NCI-H748 treated with DMSO at 0.1 percent for 48 hours (cell line): ENCODE data around the gene DPF1.

Experiments
- DNase-seq: peaks from one replicate; lab custom pipeline; 2025; lab: John Stamatoyannopoulos, UW

The DPF1 gene

GRCh38 chr19:38197937-38198704, 25.9 kb downstream of the DPF1 start:
- no peak for DNase-seq

DNA sequence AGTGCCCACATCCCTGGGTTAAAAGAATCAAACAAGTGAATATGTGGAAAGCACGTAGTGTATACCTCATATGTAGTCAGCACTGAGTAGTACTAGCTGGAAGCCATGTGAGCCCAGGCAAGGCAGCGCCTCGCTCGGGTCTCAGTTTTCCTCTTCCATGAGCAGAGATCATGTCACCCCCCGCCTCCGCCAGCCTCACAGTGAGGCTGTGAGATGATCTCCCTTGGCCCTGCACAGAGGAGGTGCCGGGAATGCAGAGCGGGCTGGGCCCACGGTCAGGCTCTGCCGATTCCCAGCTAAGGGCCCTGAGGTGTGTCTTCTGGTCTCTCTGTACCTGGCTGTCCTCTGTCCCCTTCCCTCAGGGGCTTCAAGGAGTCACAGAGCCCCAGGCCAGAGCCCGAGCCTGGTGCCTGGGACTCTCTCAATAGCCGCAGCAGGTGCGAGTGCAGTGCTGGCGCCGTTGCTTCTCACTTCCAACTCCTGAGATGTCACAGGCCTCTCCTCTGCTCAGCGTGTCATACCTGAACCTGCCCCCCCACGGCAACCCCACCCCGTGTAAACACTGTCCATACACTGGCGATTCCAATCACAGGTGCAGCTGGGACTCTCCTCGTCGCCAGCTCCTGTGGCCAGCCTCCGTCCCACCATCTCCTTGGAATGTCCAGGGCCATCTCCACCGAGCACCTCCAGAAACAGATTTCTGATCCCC, 26.9 kb downstream of the DPF1 start:
- DNase-seq: no peak

- no peak for DNase-seq
Observed at GRCh38 chr19:38196245-38196837, 27.7 kb downstream of the DPF1 start.

DNA sequence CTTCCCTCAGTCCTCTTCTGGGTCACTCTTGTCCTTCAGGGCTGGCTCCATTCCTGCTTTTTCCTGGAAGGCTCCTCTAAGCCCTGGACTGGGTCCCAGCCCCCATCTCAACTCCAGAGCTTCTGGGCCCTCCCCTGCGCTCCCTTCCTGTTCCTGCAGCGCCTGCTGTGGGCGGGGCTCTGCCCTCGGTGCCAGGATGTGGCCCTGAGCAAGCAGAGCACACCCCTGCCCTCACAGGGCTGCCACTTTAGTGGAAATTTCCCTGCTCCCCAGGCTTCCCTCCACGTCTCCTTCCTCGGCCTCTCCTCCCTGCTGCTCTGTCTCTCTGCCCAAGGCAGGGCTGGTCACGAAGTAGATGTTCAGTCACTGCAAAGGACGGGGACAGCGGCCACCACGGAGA, 28.8 kb downstream of the DPF1 start:
- no peak for DNase-seq

DNA sequence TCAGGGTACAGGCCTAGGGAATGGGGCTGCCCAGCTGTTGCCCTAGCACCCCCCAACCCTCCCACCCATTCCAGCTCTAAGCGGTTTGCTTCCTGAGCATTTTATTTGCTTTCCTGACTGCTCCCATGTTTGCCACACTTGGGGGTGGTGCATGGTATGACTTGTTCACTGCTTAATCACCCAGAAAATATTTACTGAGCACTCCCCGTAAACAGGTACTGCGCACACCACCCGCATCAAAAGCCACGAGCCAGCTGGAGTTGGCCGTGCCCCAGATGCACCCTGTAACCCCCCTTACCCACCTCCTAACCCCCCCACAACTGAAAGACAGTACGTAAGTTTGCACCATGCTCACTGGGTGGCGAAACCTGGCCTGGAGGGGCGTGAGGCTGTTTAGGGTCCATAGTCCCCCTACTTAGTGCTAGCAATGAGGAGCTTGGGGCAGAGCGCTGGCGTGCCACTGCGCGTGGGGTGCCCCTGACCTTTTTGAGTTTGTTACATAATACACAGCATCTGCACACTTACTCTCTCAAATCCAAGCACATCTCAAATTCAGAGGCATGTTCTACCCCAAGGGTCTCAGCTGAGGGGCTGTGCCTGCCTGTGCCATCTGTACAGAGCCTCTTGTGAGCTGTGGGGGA, 29.8 kb downstream of the DPF1 start:
- DNase-seq: no peak

GRCh38 chr19:38193445-38193844, 30.6 kb downstream of the DPF1 start:
- DNase-seq: no peak

DNA sequence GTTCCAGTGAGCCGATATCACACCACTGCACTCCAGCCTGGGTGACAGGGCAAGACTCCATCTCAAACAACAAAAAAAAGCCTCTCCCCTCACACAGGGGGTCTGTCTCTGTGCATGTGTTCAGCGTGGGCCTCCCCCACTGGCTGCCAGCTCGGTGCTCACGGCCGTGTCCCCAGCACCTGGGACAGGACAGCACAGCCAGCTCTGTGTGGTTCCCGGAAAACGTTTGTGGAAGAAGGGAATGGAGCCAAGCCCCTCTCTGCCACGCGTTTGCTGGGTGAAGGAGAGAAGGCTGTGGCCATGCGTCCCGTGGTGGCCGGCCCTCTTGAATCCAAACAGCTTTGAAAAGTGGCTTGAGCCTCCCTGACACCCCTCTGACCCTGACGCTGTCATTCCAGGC, 32.3 kb downstream of the DPF1 start:
- no peak for DNase-seq

DNA sequence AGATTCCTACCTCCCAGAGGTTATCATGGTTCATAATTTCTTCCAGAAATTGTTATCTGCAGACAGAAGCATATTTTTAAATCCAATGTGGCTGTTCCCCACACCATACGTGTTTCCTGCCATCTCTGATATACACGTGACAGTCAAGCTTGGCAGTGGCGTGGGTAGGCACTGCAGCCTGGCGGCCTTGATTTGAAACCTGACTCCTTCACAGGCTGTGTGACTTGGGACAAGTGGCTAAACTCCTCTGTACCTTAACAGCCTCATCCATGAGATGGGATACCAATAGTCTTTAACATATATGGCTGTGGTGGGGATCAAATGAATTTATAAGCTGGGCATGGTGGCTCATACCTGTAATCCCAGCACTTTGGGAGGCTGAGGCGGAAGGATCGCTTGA, 33.2 kb downstream of the DPF1 start:
- DNase-seq: no peak

DNA sequence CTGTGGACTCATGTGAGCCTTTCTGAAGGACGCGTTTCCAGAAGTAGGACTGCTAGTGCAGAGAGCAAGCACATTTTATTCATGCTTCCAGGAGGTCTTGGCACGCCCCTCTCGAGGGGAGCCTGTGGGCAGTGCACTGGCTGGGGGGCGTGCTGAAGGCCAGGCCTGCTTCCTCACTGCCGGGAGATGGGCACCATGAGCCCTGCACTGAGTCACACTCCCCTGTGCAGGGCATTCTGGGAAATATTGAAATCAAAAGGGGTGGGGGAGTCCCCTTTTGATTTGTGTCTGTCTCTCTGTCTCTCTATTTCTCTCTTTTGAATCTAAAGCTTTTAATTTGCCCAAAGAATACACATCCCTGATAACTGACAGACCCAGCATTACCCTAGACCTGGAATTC, 34.0 kb downstream of the DPF1 start:
- no peak for DNase-seq

DNA sequence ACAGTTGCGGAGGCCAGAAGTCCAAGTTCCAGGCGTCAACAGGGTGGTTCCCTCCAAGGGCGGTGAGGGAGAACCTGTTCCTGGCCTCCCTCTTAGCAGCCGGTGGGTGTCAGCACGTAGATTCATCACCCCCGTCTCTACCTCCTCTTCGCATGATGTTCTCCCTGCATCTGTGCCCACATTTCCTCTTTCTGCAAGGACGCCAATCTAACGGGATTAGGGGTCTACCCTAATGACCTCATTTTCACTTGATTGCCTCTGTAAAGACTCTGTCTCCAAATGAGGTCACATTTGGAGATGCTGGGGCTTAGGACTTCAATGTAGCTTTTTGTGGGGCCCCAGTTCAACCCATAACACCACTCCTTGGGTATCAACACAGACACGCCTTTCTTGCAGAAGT, 38.5 kb downstream of the DPF1 start:
- no peak for DNase-seq

- DNase-seq: no peak
Observed at GRCh38 chr19:38184815-38185214, 39.2 kb downstream of the DPF1 start.

DNA sequence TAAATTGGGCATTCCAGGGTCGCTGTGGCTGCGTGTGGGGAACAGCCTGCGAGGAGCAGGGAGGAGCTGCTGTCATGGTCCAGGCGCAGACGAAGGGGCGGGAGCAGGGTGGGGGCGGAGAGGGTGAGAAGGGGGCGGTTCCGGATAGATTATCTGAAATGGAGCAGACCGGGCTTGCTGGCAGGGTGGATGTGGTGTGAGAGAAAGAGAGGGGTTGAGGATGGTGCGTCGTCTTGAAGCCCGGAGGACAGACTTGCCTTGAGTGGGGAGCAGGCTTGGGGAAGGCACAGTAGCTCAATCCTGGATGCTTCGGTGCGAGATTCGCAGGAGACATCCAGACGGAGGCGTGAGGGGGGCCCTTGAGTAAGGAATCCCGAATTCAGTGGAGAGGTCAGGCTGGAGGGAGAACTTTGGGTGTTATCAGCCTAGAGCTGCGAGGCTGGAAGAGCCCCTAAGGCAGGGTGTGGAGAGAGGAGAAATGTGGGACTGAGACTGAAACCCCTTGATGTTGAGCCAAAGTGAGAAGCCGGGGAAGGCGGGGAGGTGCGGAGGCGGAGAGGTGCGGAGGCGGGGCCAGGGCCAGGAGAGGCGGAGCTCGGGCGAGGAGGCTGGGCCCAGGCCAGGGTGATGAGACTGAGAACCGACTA, 40.6 kb downstream of the DPF1 start:
- DNase-seq: no peak

- no peak for DNase-seq
Observed at GRCh38 chr19:38182536-38183210, 41.3 kb downstream of the DPF1 start.

DNA sequence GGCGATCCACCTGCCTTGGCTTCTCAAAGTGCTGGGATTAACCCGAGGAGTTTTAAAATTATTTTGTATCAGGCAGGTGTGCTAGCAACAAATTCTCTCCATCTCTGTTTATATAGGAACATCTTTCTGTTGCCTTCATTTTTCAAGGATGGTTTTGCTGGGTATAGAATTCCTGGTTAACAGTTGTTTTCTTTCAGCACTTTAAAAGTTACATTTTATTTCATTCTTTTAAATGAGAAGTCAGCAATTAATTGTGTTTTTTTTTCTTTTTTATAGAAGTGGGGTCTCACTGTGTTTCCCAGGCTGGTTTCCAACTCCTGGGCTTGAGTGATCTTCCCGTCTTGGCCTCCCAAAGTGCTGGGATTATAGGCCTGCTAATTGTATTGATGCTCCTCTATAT, 44.0 kb downstream of the DPF1 start:
- DNase-seq: no peak

GRCh38 chr19:38175422-38175821, 48.6 kb downstream of the DPF1 start:
- no peak for DNase-seq

DNA sequence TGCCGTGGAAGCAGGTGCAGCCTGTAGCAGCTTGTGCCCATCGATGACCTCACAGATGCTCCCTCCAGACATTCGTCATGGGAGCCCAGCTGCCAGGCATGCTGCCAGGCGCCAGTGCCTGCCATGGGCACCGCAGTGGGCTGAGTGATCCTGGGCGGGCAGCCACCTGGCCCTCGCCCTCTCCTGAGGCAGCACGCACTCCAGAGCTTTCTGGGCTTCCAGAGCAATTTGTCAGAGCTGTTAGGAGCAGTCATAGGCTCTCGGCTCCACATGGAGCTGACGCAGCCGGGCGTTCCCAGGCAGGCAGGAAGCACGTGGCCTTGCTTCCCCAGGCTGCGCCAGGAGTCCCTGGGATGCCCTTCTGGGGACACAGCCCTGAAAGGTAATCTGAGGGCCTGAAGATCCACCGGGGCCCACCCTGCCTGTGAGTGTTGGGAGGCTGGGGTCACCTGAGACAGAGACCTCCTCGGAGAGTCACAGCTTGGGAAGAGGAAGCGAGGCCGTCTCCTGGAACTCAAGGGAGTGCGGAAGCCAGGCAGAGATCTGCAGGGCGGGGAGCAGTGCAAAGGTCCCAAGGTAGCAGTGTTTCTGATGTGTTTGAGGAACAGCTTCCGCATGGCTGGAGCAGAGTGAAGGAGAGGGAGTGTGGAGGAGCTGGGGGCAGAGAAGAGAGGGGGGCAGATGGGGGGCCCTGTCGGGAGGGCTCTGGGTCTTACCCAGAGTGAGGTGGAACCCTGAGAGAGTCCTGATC, 50.6 kb downstream of the DPF1 start:
- no peak for DNase-seq

GRCh38 chr19:38172001-38172400, 52.0 kb downstream of the DPF1 start:
- DNase-seq: no peak

DNA sequence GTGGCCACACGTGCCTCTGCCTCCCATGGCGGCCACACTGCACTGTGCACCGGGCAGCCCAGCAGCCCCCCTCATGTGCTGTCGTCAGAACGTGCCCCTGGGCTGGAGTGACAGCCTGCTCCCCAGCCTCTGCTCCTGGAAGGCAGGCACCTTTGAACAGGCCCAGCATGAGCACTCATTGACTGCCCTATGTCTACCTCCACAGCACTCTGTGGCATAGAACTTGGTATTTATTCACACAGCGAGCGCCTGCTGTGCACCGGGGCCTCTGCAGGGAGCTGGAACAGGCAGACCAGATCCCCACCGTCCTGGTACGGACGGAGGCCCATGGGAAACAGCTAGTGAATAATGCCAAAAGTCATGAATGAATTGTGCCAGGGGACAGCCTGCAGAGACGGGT, 53.7 kb downstream of the DPF1 start:
- DNase-seq: no peak

DNA sequence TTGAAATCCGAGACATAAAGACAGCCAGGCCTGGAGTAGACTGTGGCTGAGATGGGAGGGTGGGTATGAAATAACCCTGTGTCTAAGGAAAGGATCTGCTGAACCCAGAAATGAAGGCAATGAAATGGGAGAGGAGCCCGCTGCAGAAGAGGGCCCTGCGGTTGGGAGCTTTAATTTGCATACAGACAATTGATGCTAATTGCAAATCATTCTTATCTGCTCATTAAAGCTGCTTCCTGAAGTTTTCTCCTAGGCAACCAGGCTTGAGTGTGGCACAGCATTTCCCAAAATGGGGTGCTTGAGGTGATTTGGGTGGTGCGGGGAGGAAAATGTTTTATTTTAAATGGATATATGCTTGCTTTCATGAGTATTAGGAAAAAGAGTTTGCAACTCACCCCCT, 55.4 kb downstream of the DPF1 start:
- no peak for DNase-seq

DNA sequence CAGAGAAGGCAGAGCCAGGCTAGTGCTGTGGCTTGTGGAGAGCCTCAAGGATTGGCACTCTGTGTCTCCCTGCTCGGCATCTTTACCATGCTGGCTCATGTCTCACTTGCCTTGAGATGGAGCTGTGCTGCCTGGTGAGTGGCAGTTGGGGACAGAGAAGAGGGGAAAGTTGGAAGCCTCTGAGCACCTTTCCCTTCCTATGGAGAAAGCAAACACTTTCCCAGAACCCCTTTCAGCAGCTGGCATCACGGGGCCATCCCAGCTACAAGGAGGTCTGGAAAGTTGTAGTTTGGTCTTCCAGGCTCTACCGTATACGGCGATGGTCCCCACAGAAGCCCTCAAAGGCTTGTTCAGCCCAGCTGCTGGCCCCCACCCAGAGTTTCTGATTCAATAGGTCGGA, 58.7 kb downstream of the DPF1 start:
- DNase-seq: no peak

DNA sequence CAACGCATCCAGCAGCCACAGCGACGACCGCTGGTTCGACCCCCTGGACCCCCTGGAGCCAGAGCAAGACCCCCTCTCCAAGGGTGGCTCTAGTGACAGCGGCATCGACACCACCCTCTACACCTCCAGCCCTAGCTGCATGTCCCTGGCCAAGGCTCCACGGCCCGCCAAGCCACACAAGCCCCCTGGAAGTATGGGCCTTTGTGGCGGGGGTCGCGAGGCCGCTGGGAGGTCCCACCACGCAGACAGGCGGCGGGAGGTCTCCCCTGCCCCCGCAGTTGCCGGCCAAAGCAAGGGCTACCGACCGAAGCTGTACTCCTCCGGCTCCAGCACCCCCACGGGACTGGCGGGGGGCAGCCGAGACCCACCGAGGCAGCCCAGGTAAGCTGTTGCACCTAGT, 59.5 kb downstream of the DPF1 start:
- no peak for DNase-seq
